ENCODE data around the gene ARHGAP6. TPM values are rescaled to one million over a fixed set of nuclear protein-coding genes. Genes with fewer than 3 reads are reported as not detected.

Gene ARHGAP6
- total and polyA plus RNA-seq, 2 of the 4 experiments (the other 2 are of a cell fraction) = 1.4 to 1.8 TPM

- no peak overlapping the region for H4K8ac ChIP-seq (ENCODE audit: low read depth in 2 of 2, low read length in 2 of 2)
- no peak overlapping the region for H2BK15ac ChIP-seq (ENCODE audit: low read depth, low read length)
- H3K9me3 ChIP-seq (ENCODE audit: control insufficient read depth, insufficient read depth, low read length) = no peaks in the 10 kb centered on the region
- no peak overlapping the region for H3K14ac ChIP-seq (replicated peaks; ENCODE audit: low read depth, low read length)
- dilution Hi-C loops (cut with HindIII; ENCODE audit: low sequenced_read_pairs, unreplicated experiment) (no loop called here), in situ Hi-C loops (cut with MboI; ENCODE audit: low sequenced_read_pairs) (no loop called here), intact Hi-C loops (cut with micrococcal nuclease) (no loop called here)
- POLR2A ChIA-PET (ENCODE audit: unreplicated experiment) = no interaction called here
- WGBS, 2 experiments (ENCODE audit: extremely low coverage in 2 of 2, insufficient read length in 1 of 2) = no CpG with 5 or more reads among the region's 2 CpGs
- TF ChIP-seq ELK1 (IDR thresholded peaks at IDR 0.05; ENCODE audit: borderline replicate concordance, low read depth, low read length) = no peak
- no peak for TF ChIP-seq MAFK (IDR thresholded peaks at IDR 0.05; ENCODE audit: low read depth, low read length)
- TF ChIP-seq MAZ (IDR thresholded peaks at IDR 0.05; ENCODE audit: borderline replicate concordance, low read depth, low read length) = no peak
- TF ChIP-seq POLR2A (IDR thresholded peaks at IDR 0.05; ENCODE audit: low read depth, low read length) = no peak
- no peak for TF ChIP-seq USF2 (IDR thresholded peaks at IDR 0.05; ENCODE audit: low read depth, low read length)
- no peak for TF ChIP-seq RAD21 (IDR thresholded peaks at IDR 0.05; ENCODE audit: low read length)
- no peak for TF ChIP-seq NFE2L2 (IDR thresholded peaks at IDR 0.05; ENCODE audit: low read depth, low read length)
- TF ChIP-seq FOS (IDR thresholded peaks at IDR 0.05; ENCODE audit: low read depth, low read length) = no peak
- no peak for TF ChIP-seq MXI1 (IDR thresholded peaks at IDR 0.05; ENCODE audit: borderline replicate concordance, low read depth, low read length)
- no peak for TF ChIP-seq SMC3 (IDR thresholded peaks at IDR 0.05; ENCODE audit: low read depth, low read length)
- TF ChIP-seq CHD1 (IDR thresholded peaks at IDR 0.05; ENCODE audit: low read depth, low read length) = no peak
- no peak for TF ChIP-seq RFX5 (IDR thresholded peaks at IDR 0.05; ENCODE audit: low read depth, low read length)
- TF ChIP-seq RCOR1 (IDR thresholded peaks at IDR 0.05; ENCODE audit: insufficient replicate concordance, low read length) = no peak
- no peak for TF ChIP-seq CTCF (conservative IDR thresholded peaks at IDR 0.05; ENCODE audit: low read depth, low read length)
- no peak for TF ChIP-seq BHLHE40 (IDR thresholded peaks at IDR 0.05; ENCODE audit: low read depth, low read length)
- TF ChIP-seq CEBPB (IDR thresholded peaks at IDR 0.05; ENCODE audit: low read depth, low read length) = no peak
- H3K4me1 ChIP-seq (ENCODE audit: control insufficient read depth, insufficient read depth, low read length) = no peaks in the 10 kb centered on the region
- H4K20me1 ChIP-seq (ENCODE audit: insufficient read depth, low read length) = no peaks in the 10 kb centered on the region
- no peak overlapping the region for H4K5ac ChIP-seq (ENCODE audit: low read depth, low read length)
- no peak overlapping the region for H2BK120ac ChIP-seq (ENCODE audit: low read depth, low read length)
- ATAC-seq (ENCODE audit: low read depth) (no peak), DNase-seq (no peak)
- no peaks in the 10 kb centered on the region for H3K9me1 ChIP-seq (ENCODE audit: insufficient read depth, low read length)
- H3K4ac ChIP-seq (ENCODE audit: low read depth, low read length) = no peak overlapping the region
- H3K4me2 ChIP-seq (ENCODE audit: low read depth, low read length) = no peak overlapping the region
- no peak overlapping the region for H3K18ac ChIP-seq (ENCODE audit: low read depth, low read length)
- no peaks in the 10 kb centered on the region; the same call in 1 of the 2 replicates for H3K27me3 ChIP-seq (ENCODE audit: control insufficient read depth, insufficient read depth, low read length)
- H4K91ac ChIP-seq (ENCODE audit: insufficient read depth, low read depth, low read length) = no peak overlapping the region
- no peak overlapping the region for H3K27ac ChIP-seq (ENCODE audit: insufficient read depth, low read length)
- no peak overlapping the region for H3K4me3 ChIP-seq (ENCODE audit: insufficient read depth, low read depth, low read length)
- no peak overlapping the region for H3K9ac ChIP-seq (ENCODE audit: low read depth, low read length)
- no peak overlapping the region for H3K56ac ChIP-seq (ENCODE audit: extremely low read depth, insufficient read depth, low read length)
- no peak overlapping the region for H2BK5ac ChIP-seq (ENCODE audit: low read depth, low read length, poor library complexity, severe bottlenecking)
- H2AFZ ChIP-seq (replicated peaks; ENCODE audit: low read length, poor library complexity) = no peak overlapping the region
- no peak overlapping the region for H2AK9ac ChIP-seq (replicated peaks; ENCODE audit: low read depth, low read length, poor library complexity)
- H3K79me1 ChIP-seq (ENCODE audit: low read depth in 1 of 2, low read length in 2 of 2) = no peaks in the 10 kb centered on the region
- H2BK20ac ChIP-seq (ENCODE audit: low read depth, low read length) = no peak overlapping the region
- no peaks in the 10 kb centered on the region for H3K36me3 ChIP-seq (ENCODE audit: control insufficient read depth, insufficient read depth, low read length)
- BruUV-seq (replicated peaks) = no TSS peak
- no peak overlapping the region for H3K23ac ChIP-seq (ENCODE audit: low read depth, low read length)
- H2AK5ac ChIP-seq (ENCODE audit: low read depth, low read length) = no peak overlapping the region
- CTCF ChIA-PET = no interaction called here
These were observed 56.6 kb downstream of the ARHGAP6 start for GRCh38 chrX:11609109-11609508.
